GM12878 (cell line): ENCODE results near the gene ARL15. TPM values are rescaled to one million over a fixed set of nuclear protein-coding genes. Genes with fewer than 3 reads are reported as not detected.
"Not testable (repeated sequence)": the region's sequence is repeated elsewhere in the genome, so short reads cannot be mapped to it uniquely, and the experiment has no call there.

Experiments used
- ATAC-seq: fragments of 200-7000 bp; cut with Tn5 transposase; 3 replicates; pipeline ENCODE4 v1.9.1; 2020; ENCODE audit warnings: mild to moderate bottlenecking, moderate library complexity
- BruUV-seq: library from RNA; stranded (reverse); fragments of 400-500 nt; replicated peaks from 2 replicates; lab custom pipeline; 2021; lab: Mats Ljungman, UMichigan
- CTCF ChIA-PET: fragments of 300-600 bp; sonication (Branson Sonifier 250); formaldehyde crosslinking; extraction: SDS; loops from one replicate; lab custom pipeline; 2021; ENCODE audit warnings: inconsistent platforms; lab: Yijun Ruan, JAX
- POLR2A ChIA-PET: fragments of 350-600 bp; formaldehyde crosslinking; extraction: SDS; loops from one replicate; lab custom pipeline; 2021; ENCODE audit warnings: inconsistent platforms; lab: Charles Lee
- RAD21 ChIA-PET: fragments of 300-600 bp; sonication (Branson Sonifier 250); formaldehyde crosslinking; loops from one replicate; lab custom pipeline; 2023; ENCODE audit warnings: antibody characterized with exemption; ENCODE audit not compliant: unreplicated experiment; lab: Charles Lee
- SMC1A ChIA-PET: fragments of 300-600 bp; sonication (Branson Sonifier 250); formaldehyde crosslinking; loops from one replicate; lab custom pipeline; 2023; ENCODE audit not compliant: unreplicated experiment, uncharacterized antibody; lab: Charles Lee
- DNase-seq: peaks from one replicate; pipeline ENCODE4 v3.0.0-alpha.2; 2011; ENCODE audit warnings: low read depth, low spot score
- FAIRE-seq: peaks from 3 replicates; lab custom pipeline; 2011; peaks lifted over from hg19 to GRCh38; lab: Jason Lieb, UNC
- H2AFZ ChIP-seq: 2 replicates; pipeline ENCODE4 v1.6.0; 2011; ENCODE audit warnings: low read depth, low read length, control low read depth; ENCODE audit not compliant: control insufficient read depth
- H3K27ac ChIP-seq: 2 replicates; pipeline ENCODE4 v1.5.1; 2011; ENCODE audit warnings: control low read depth; ENCODE audit not compliant: control insufficient read depth, insufficient read depth
- H3K27me3 ChIP-seq, 2 experiments: replicated peaks in 1 of 2; 2 replicates each; pipeline versions ENCODE4 v1.6.0 to v1.6.1; 2011; ENCODE audit warnings: low read length in 1 of 2; ENCODE audit not compliant: control insufficient read depth in 2 of 2, insufficient read depth in 2 of 2
- H3K36me3 ChIP-seq, 2 experiments: 2 replicates each; pipeline ENCODE4 v1.5.1; 2011; ENCODE audit warnings: low read length in 1 of 2; ENCODE audit not compliant: control insufficient read depth in 2 of 2, insufficient read depth in 2 of 2
- H3K4me1 ChIP-seq: 2 replicates; pipeline ENCODE4 v1.6.1; 2011; ENCODE audit warnings: mild to moderate bottlenecking, low read length, moderate library complexity, mixed read lengths; ENCODE audit not compliant: control insufficient read depth, insufficient read depth
- H3K4me2 ChIP-seq: 2 replicates; pipeline ENCODE4 v1.6.0; 2011; ENCODE audit warnings: control low read depth; ENCODE audit not compliant: control insufficient read depth, insufficient read depth
- H3K4me3 ChIP-seq: fragments of 200-600 bp; sonication (generic); 2 replicates; pipeline ENCODE4 v1.5.1; 2016
- H3K79me2 ChIP-seq: 2 replicates; pipeline ENCODE4 v1.6.0; 2011; ENCODE audit warnings: low read length; ENCODE audit not compliant: control insufficient read depth, insufficient read depth
- H3K9ac ChIP-seq: 2 replicates; pipeline ENCODE4 v1.8.0; 2011; ENCODE audit warnings: low read length, control low read depth, mixed read lengths; ENCODE audit not compliant: control insufficient read depth, insufficient read depth
- H3K9me3 ChIP-seq: replicated peaks from 3 replicates; pipeline ENCODE4 v1.5.1; 2011; ENCODE audit warnings: mild to moderate bottlenecking, low read length; ENCODE audit not compliant: control insufficient read depth, insufficient read depth
- H4K20me1 ChIP-seq: 2 replicates; pipeline ENCODE4 v1.6.0; 2011; ENCODE audit not compliant: control insufficient read depth, insufficient read depth
- BCL3 ChIP-seq: IDR thresholded peaks from 2 replicates; pipeline ENCODE4 v1.6.1; 2011; ENCODE audit warnings: borderline replicate concordance, low read depth, mild to moderate bottlenecking, moderate library complexity, low read length; ENCODE audit not compliant: insufficient read depth, poor library complexity, severe bottlenecking
- CBX5 ChIP-seq: sonication (generic); IDR thresholded peaks from 2 replicates; pipeline ENCODE4 v1.6.1; 2016; ENCODE audit warnings: low read depth, moderate library complexity, mild to moderate bottlenecking, inconsistent platforms
- CEBPB ChIP-seq, 2 experiments: fragments of 150-350 bp in 1 of 2; IDR thresholded peaks; 2 replicates each; pipeline ENCODE4 v1.6.1; 2012 to 2014; ENCODE audit warnings: low read depth in 2 of 2, low read length in 2 of 2, borderline replicate concordance in 1 of 2, inconsistent platforms in 1 of 2
- CTCF ChIP-seq, 3 experiments: IDR thresholded peaks in 2 of 3; conservative IDR thresholded peaks in 1 of 3; 2 replicates each; pipeline ENCODE4 v1.5.1; 2011; ENCODE audit warnings: low read depth in 3 of 3, low read length in 3 of 3, mild to moderate bottlenecking in 3 of 3, control low read depth in 2 of 3, moderate library complexity in 2 of 3, inconsistent platforms in 1 of 3, mixed read lengths in 1 of 3; ENCODE audit not compliant: control insufficient read depth in 2 of 3, insufficient read depth in 1 of 3; ENCODE audit errors: extremely low read depth in 1 of 3
- POU2F2 ChIP-seq: IDR thresholded peaks from 3 replicates; pipeline ENCODE4 v1.6.1; 2011; ENCODE audit warnings: low read depth, mild to moderate bottlenecking, low read length, borderline replicate concordance
- WGBS: methylation state at CpG from one replicate; pipeline ENCODE4 v1.1.6; 2016; ENCODE audit warnings: low lambda C conversion rate; ENCODE audit not compliant: insufficient replicate concordance, insufficient coverage; ENCODE audit errors: missing lambda C conversion rate; 5-methylcytosine and 5-hydroxymethylcytosine counted together
- in situ Hi-C: fragments of 300-500 bp; cut with MboI; formaldehyde crosslinking; loops from 9 replicates; pipeline ENCODE4 v1.14.3; 2018; ENCODE audit warnings: mixed read lengths
- intact Hi-C: fragments of 100-400 bp; cut with micrococcal nuclease; formaldehyde crosslinking; loops from one replicate; pipeline ENCODE4 v1.14.2; 2022; ENCODE audit not compliant: unreplicated experiment
- polyA plus RNA-seq, 11 experiments: library from polyadenylated mRNA; depleted of rRNA in 4 of 11; unstranded in 6 of 11; stranded (reverse) in 5 of 11; fragments of >200 nt; fragmentation: Nextera tagmentation in 4 of 11; fragmentation: Illumina TruSeq in 1 of 11; extraction: Ambion mirVana in 4 of 11; extraction: Trizol in 1 of 11; gene quantifications; 1 replicate in 1 of 11; 2 replicates in 10 of 11; pipeline versions ENCODE4 v1.2.1 to v1.2.3, GENCODE V29; 2011 to 2016; ENCODE audit warnings: inconsistent platforms in 2 of 11, missing spikeins in 2 of 11, low read depth in 1 of 11
- total RNA-seq, 4 experiments: library from RNA; depleted of rRNA in 3 of 4; stranded (reverse); fragments of >200 nt in 3 of 4; fragmentation: Illumina TruSeq in 1 of 4; extraction: Trizol in 1 of 4; gene quantifications; 2 replicates each; pipeline versions ENCODE4 v1.2.1 to v1.2.3, GENCODE V29; 2013 to 2021

Gene ARL15
- total and polyA plus RNA-seq, 10 of the 15 experiments (the other 5 are each of a cell fraction or from before 2014, with no cell fraction given), result 3.6 to 11.0 (median 7.7) TPM

GRCh38 chr5:54062958-54063357 lies 247.4 kb downstream of the ARL15 start (continued):
- TF ChIP-seq CTCF (IDR thresholded peaks at IDR 0.05 in 2 of 3, conservative IDR thresholded peaks at IDR 0.05 in 1 of 3; ENCODE audit: control insufficient read depth in 2 of 3, extremely low read depth in 1 of 3, insufficient read depth in 1 of 3, low read depth in 3 of 3, low read length in 3 of 3) (no peak), CEBPB (IDR thresholded peaks at IDR 0.05; ENCODE audit: borderline replicate concordance in 1 of 2, low read depth in 2 of 2, low read length in 2 of 2) (no peak), CBX5 (no peak), POU2F2 (no peak), BCL3 (no peak)

- WGBS, result 67% methylated on average over 3 of the region's 3 CpGs
- H3K9me3 ChIP-seq, in situ Hi-C loops, intact Hi-C loops, H3K27me3 ChIP-seq, H3K79me2 ChIP-seq, ATAC-seq, H3K4me2 ChIP-seq, H3K27ac ChIP-seq, H3K9ac ChIP-seq, H3K4me3 ChIP-seq, FAIRE-seq, RAD21 ChIA-PET, H3K4me1 ChIP-seq, H3K36me3 ChIP-seq, DNase-seq, H2AFZ ChIP-seq, BruUV-seq, H4K20me1 ChIP-seq, CTCF ChIA-PET, POLR2A ChIA-PET, SMC1A ChIA-PET: not testable (repeated sequence)
Measured at GRCh38 chr5:54060919-54061318, 249.5 kb downstream of the ARL15 start.
